HepG2 (cell line): ENCODE results near the gene KMT2D. TPM values are rescaled to one million over a fixed set of nuclear protein-coding genes. Genes with fewer than 3 reads are reported as not detected.

Source experiments
- ARID5B ChIP-seq: IDR thresholded peaks from 2 replicates; pipeline ENCODE4 v1.4.0; 2020; ENCODE audit warnings: mild to moderate bottlenecking, missing genetic modification reagents
- CCDC6 ChIP-seq: sonication (generic); formaldehyde crosslinking; IDR thresholded peaks from 2 replicates; pipeline ENCODE4 v1.8.1; 2022; ENCODE audit warnings: mild to moderate bottlenecking, missing genetic modification reagents, moderate library complexity
- CEBPZ ChIP-seq: IDR thresholded peaks from 2 replicates; pipeline ENCODE4 v1.6.1; 2012; ENCODE audit warnings: low read length, improper control_type of control experiment
- EHMT2 ChIP-seq: fragments of 200-600 bp; sonication (generic); IDR thresholded peaks from 2 replicates; pipeline ENCODE4 v1.7.0; 2017; ENCODE audit warnings: antibody characterized with exemption, low read depth, low read length, borderline replicate concordance
- ERF ChIP-seq: IDR thresholded peaks from 2 replicates; pipeline ENCODE4 v1.6.1; 2018; ENCODE audit warnings: missing biosample characterization, missing genetic modification reagents
- FOXC1 ChIP-seq: sonication (generic); formaldehyde crosslinking; IDR thresholded peaks from 2 replicates; pipeline ENCODE4 v1.8.0; 2022; ENCODE audit warnings: mild to moderate bottlenecking, missing genetic modification reagents, borderline replicate concordance
- GABPA ChIP-seq, 2 experiments: IDR thresholded peaks; 2 replicates each; pipeline ENCODE4 v1.6.1; 2011 to 2016; ENCODE audit warnings: low read depth in 2 of 2, low read length in 1 of 2, missing biosample characterization in 1 of 2, missing genetic modification characterization in 1 of 2
- HMG20B ChIP-seq: conservative IDR thresholded peaks from 2 replicates; pipeline ENCODE4 v1.6.1; 2016; ENCODE audit warnings: missing genetic modification reagents, missing compliant biosample characterization
- JUN ChIP-seq: sonication (generic); formaldehyde crosslinking; IDR thresholded peaks from 2 replicates; pipeline ENCODE4 v1.4.0; 2020; ENCODE audit warnings: mild to moderate bottlenecking, missing genetic modification reagents
- PHB2 ChIP-seq: fragments of 450-650 bp; IDR thresholded peaks from 2 replicates; pipeline ENCODE4 v1.6.1; 2018; ENCODE audit not compliant: partially characterized antibody
- PRDM4 ChIP-seq: sonication (generic); formaldehyde crosslinking; IDR thresholded peaks from 2 replicates; pipeline ENCODE4 v1.9.0; 2021; ENCODE audit warnings: missing genetic modification reagents, borderline replicate concordance
- YEATS4 ChIP-seq: sonication (generic); formaldehyde crosslinking; IDR thresholded peaks from 2 replicates; pipeline ENCODE4 v1.4.0; 2020; ENCODE audit warnings: missing genetic modification reagents, borderline replicate concordance
- ZBTB33 ChIP-seq: sonication (generic); formaldehyde crosslinking; IDR thresholded peaks from 2 replicates; pipeline ENCODE4 v1.4.0; 2020; ENCODE audit warnings: missing genetic modification reagents
- ZNF251 ChIP-seq: sonication (generic); formaldehyde crosslinking; IDR thresholded peaks from 2 replicates; pipeline ENCODE4 v1.9.0; 2021; ENCODE audit warnings: mild to moderate bottlenecking, missing genetic modification reagents
- ZNF776 ChIP-seq: sonication (generic); formaldehyde crosslinking; IDR thresholded peaks from 2 replicates; pipeline ENCODE4 v1.4.0; 2020; ENCODE audit warnings: mild to moderate bottlenecking, missing genetic modification reagents
- ZSCAN21 ChIP-seq: sonication (generic); formaldehyde crosslinking; IDR thresholded peaks from 2 replicates; pipeline ENCODE4 v1.8.0; 2022; ENCODE audit warnings: mild to moderate bottlenecking, missing genetic modification reagents, moderate library complexity, borderline replicate concordance
- polyA plus RNA-seq, 8 experiments: library from polyadenylated mRNA; depleted of rRNA in 3 of 8; stranded (reverse) in 7 of 8; unstranded in 1 of 8; fragments of >200 nt; fragmentation: Illumina TruSeq in 4 of 8; extraction: Trizol in 4 of 8; gene quantifications; 2 replicates each; pipeline versions ENCODE4 v1.2.1 to v1.2.3, GENCODE V29; 2011 to 2016; ENCODE audit warnings: low read depth in 4 of 8, missing spikeins in 1 of 8, mixed read lengths in 1 of 8; ENCODE audit not compliant: insufficient read depth in 1 of 8
- total RNA-seq, 5 experiments: library from RNA; depleted of rRNA; stranded (reverse); fragments of >200 nt; fragmentation: Illumina TruSeq; extraction: Trizol; gene quantifications; 2 replicates each; pipeline ENCODE4 v1.2.3, GENCODE V29; 2016; ENCODE audit warnings: low read depth in 1 of 5

KMT2D gene
- total and polyA plus RNA-seq, 2 of the 13 experiments (the other 11 are each of a cell fraction or from before 2014, with no cell fraction given): 8.1 to 10.4 TPM

GRCh38 chr12:49018261-49019119 is 42.1 kb downstream of the KMT2D start, which contains the start of gene PRKAG1 (continued):
- TF ChIP-seq FOXC1 (CRISPR knock-in tag): 0 out of 2 replicates have a peak, but pooled peaks have one; percentile 20
- no peak for TF ChIP-seq PRDM4 (CRISPR knock-in tag)
- TF ChIP-seq ZNF776 (CRISPR knock-in tag): no peak; the same call in 1 of the 2 replicates
- no peak for TF ChIP-seq PHB2
- peak; percentile 78 for TF ChIP-seq ERF (CRISPR knock-in tag)
- TF ChIP-seq ZNF251: no peak
- TF ChIP-seq GABPA (IDR thresholded peaks at IDR 0.05; ENCODE audit: low read depth, low read length): peak; percentile 97
- peak; percentile 97 for TF ChIP-seq GABPA (CRISPR knock-in tag; IDR thresholded peaks at IDR 0.05; ENCODE audit: low read depth)
- TF ChIP-seq HMG20B (CRISPR knock-in tag): no peak
- TF ChIP-seq YEATS4: peak; percentile 72; the same call in 1 of the 2 replicates
- TF ChIP-seq ARID5B (CRISPR knock-in tag): peak; percentile 38; the same call in 1 of the 2 replicates
- TF ChIP-seq JUN: peak; percentile 40; the same call in 1 of the 2 replicates
- no peak for TF ChIP-seq ZBTB33 (CRISPR knock-in tag)
- peak; percentile 32; the same call in 1 of the 2 replicates for TF ChIP-seq CCDC6
- TF ChIP-seq EHMT2: no peak
- no peak for TF ChIP-seq CEBPZ
- no peak for TF ChIP-seq ZSCAN21 (CRISPR knock-in tag)
